ENCODE measurements around the gene FHIT.

Gene FHIT

DNA sequence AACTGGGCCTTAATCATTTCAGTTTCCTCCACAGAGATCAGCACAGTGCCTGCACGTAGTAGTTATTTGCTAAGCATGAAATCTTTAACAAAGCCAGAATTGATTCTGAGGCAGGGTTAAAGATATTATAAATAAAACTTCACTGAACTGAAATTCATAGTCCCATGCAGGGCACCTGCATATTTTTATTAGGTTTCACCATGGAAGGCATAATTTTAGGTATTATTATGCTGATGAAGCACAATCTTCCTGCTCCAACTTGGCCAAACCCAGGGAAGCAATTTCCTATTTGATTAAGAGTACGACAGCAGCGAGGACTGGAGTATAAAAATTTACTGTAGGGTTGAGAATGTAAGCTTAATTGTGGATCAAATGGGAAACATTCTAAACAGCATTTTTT, 1131.0 kb downstream of the FHIT start:
- DNase-seq, result no peak

DNA sequence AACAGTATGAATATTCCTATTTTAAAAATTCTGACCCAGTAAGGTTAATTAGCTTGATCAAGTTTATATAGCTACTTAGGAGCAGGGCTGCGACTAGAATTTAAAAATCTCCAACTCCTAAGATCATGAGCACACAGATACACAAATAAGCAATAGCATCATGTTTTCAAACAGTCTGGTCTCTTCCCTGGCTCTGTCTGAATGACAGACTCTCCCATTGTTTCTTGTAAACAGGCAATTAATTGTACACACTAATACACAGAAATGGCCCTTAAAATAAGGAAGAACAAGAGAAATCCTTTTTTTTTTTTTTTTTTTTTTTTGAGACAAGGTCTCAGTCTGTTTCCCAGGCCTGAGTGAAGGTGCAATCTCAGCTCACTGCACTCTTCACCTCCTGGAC, 1137.1 kb downstream of the FHIT start:
- DNase-seq, result no peak

DNA sequence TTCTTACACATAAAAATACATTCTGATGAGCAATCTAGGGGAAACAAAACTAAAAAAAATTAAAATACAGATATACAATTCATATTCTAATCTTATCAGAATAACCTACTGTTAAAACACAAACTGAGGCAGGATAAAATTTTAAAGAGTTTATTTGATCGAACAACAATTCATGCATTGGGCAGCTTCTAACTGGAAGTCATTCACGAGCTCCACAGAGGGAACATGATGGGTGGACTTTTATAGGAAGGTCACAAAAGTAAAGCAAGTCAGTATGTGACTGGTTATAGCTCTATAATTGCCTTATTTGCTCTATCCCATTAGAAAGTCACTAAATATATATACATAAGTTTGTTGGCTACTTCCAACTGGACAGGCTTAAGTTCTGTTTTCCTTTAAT, 1144.0 kb downstream of the FHIT start:
- DNase-seq, result no peak

DNA sequence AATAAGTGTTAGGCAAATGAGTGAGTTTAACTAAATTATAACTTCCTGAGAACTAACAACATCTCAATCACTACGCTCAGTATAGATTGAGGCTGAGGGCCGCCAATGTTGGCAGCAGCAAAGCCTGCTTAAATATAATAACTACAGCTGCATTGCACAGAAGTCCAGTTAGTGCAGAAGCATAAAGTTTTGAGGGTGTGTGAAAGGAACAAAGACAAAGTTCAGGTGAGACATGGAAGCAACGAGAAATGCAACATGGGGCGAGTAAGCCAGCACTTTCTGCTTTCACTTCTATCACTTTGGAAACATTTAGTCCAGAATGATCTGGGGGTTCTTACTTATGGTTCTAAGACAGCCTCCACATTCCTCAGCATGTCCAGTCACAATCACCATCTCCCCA, 1149.1 kb downstream of the FHIT start:
- no peak for DNase-seq

DNA sequence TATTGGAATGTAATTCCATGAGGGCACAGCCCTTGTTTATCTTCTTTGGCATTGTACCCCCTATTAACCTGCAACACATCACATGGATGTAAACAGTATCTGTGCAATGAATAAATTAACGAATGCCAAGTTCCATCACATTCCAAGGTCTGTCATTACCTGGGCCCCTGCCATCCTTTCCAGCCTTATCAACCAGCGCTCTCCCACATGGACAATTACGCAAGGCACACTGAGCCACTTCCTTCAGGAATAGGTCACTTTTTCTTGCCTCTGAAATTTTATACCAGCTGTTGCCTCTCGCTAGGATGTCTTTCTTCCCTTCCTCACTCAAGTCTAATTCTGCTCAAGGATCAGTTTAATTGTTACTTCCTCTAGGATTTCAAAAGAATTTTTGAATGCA, 1149.6 kb downstream of the FHIT start:
- DNase-seq, result no peak

DNA sequence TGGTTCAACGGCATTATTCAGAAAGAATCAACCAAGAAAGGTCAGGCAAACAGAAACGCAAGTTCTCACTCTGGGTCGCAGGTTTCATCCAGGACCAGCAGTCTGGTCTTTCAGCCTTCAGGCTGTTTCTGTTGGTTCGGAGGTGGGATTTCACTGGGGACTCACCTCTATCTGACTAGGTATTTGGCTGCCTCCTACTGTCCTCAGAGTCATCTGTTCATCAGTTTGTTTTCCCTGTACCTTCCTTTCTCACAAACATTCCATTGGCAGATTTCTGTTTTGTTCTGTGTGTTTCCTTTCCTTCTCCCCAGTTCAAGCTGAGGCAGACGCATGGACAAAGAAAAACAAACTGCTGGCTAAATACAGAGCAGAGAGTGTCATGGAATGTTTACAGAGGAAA, 1154.8 kb downstream of the FHIT start:
- no peak for DNase-seq

DNA sequence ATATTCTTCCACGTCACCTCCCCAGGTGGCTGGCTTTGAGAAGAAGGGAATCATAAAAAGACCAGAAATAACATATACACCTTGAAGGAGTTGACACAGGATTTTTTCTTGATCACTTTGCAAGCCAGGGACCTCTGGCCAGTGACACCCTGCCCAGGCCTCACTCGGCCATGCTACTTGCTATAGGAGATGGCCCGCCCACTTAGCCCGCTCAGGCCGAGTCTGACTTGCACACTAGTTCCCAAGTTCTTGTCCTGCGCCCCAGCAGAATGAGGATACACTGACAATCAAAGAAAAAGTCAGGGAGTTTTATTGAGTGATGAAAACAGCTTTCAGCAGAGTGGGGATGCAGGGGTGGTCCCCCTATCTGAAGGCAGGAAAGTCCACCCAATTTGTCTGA, 1155.3 kb downstream of the FHIT start:
- DNase-seq, result no peak

DNA sequence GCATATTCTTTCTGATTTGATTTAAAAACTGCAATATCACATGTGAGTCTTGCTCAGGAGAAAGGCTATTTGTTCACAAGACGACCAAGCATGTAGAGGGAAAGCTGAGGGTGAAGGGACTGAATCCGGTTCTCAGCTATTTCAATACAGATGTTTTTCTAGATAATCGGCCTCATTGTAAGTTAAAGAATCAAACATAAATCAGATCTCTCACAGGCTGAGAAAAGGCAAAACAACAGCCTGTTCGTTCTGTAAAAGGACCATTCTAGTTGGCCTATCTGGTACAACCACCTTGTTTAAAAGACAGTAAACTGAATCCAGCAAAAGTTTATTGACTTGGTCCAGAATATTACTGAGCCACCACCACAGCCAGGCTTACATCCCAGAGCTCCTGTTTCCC, 1155.7 kb downstream of the FHIT start:
- DNase-seq, result no peak

DNA sequence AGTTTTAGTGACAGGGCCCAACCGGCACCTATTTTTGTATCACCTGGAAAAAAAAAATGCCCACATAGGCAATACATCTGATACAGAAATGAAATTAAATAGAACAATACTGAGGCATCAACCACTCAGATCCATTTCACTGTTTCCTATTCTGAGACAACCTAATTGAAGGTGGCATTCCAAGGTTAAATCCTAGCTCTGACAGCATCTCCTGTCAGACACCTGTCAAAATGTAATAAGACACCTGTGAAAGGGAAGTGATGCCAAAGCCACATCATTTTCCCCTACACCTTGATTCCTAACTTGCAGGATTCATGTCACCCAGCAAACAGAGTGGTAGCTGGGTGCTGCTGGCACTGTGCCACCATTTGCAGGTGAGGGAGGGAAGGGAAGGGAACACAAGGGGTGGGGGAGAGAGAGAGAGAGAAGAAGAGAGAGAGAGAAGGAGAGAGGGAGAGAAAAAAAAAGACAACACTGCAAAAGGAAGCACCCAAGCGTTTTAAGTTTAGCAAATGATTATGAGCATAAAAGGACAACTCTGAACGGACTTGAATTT, 1156.8 kb downstream of the FHIT start:
- DNase-seq, result no peak

DNA sequence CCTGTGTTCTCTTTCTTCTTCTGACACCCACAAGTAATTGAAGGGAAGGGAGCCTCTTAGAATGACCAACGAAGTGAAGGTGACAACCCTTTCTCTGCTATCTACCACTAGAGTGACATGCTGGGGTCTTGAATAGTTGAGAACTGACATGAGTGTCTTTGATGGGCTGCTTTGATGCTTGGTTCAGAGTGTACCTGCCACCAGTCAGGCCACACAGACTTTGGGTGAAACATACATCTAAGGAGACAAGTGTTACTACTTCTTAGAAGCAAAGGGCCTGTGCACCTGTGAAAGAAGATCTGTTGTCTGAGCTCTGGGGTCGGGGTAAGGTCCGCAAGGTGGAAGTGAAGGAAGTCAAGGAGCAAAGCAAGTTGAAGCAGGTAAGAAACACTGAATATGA, 1160.7 kb downstream of the FHIT start:
- no peak for DNase-seq

DNA sequence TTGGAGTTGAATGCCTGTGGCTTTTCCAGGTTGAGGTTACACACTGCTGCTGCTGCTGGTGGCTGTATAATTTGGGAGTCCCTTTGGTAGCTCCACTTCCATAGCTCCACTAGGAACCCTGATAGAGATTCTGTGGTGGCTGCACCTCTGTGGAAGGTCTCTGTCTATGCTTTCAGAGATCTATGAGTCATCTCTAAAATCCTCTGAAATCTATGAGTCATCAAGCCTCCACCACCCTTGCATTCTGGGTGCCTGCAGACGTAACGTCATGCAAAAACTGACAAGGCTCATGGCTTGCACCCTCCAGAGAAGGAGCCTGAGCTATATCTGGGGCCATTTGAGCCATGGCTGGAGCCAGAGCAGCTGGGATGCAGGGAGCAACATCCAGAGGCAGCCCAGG, 1164.4 kb downstream of the FHIT start:
- DNase-seq, result no peak

DNA sequence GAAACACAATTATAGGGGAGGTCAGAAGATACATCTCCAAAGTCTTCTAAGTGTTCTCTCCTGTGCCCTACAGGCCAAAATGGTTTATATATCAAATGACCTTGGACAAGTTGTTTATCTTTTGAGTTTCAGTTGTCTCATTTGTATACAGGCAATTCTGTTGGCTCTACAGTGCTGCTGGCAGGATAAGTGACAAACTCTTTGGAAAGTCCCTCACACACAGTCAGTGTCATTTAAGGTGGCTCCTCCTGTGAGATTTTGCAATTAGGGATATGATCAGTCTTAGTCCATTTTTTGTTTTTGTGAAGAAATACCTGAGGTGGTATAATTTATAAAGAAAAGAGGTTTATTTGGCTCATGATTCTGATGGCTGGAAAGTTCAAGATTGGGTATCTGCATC, 1165.6 kb downstream of the FHIT start:
- no peak for DNase-seq

DNA sequence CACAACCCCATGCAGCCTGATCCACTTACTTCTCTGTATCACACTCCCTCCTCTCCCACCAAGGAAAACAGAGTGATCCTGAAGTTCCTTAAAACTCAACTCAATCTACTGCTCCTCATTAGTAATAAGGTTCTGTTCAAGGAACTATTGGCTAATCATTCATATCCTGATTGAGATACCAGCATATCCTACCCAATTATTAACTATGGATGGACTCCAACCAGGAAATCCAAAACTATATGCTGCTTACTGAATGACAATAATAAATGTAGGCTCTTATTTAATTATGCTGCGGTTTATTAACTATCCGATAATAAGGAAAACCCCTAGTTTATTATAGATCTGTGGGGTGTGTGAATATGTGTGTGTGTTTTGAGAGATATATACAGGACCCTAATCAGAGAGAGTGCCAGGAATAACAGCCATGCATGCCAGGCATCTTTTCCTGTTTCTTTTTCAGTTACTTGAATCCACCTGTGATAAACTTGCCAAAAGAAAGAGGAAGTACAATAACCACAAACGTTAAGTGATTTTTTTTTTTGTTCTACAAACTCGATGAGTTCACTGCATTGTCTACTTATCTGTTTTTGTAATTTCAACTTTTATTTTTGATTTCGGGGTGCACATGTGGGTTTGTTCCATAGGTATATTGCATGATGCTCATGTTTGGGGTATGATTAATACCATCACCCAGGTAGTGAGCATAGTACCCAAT, 1169.7 kb downstream of the FHIT start:
- DNase-seq, result no peak

DNA sequence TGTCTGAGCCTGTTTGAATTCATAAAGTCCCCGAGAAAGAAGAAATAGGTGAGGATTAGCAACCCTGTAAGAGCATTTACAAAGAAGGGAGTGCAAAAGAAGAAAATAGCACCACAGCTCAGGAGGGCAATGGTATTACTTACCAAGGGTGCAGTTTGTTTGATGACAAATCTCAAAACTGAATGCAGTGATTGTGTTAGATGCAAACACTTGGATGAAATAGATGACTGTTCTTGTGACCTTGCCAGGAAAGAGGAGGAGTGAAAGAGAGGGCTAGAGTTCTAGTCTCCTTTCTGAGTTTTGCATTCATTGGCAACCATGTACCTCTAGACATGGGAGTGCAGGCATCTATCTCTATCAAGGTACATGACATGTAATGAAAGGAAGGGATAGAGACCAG, 1170.6 kb downstream of the FHIT start:
- DNase-seq, result no peak

DNA sequence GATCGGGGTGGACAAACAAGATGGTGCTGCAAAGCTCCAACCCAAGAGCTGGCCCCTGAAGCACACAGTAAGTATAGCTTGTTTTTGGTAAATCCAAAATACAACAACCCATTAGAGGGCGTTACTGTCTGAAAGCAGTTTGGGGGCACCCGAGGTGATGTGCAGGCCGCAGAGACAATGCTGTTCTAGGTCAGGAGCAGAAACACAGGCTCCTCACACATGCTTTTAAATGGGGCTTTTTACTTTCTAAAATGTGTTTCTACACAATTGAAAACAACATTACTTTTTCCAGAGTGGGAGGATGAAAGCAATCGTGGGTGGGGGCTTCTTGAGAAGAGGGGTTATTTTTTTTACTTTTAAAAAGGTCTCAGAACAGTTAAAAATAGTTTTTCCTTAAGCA, 1172.2 kb downstream of the FHIT start:
- DNase-seq, result no peak

DNA sequence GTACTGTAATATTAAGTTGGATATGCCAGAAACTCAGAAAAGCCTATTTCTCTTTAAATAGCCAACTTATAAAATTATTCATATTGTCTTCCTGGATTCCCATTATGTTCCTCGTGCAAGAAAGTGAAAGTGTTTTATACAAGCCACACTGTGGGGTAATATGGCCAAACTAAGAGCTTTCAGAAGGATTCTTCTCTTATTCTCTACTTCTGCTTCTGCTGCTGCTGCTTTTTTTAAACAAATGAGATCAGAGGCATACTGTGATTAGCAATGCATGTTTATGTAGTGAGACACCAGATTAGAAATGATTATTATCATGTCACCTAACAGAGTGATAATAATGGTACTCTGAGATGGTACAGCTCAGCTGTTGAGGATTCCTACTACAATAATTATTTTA, 1174.9 kb downstream of the FHIT start:
- DNase-seq, result no peak

DNA sequence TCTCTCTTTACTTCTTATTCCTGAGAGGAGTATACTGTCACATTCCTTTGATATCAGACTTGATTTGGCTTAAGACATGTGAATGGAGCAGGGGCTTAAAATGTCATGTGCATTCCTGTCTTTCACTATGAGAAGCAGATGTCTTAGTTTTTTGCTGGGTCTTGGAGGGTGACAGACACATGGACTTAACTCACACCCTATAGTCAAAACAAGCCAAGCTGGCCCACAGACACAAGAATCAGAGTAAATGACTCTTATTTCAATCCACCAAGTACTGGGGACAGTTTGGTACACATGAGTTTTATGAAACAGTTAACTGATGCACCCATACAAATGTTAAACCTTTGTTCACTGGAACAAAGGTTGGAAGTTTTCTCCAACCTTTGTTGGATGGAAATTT, 1177.3 kb downstream of the FHIT start:
- DNase-seq, result no peak

DNA sequence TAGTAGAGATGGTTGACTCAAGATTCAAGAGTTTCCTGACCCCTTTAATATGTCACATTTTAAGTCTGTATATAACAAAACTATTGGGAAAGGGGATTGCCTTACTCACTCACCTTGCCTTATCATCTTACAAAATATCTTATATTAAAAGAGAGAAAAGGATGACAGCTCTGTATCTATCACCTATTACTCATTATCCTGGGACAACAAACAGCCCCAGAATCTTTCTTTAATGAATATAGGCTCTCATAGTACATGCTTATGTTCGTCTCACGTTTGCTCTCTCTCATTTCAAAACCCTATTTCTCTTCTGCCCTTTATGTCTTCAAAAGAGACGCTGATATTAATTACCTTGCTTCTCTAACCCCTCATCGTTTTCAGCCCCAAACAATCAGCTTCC, 1178.0 kb downstream of the FHIT start:
- no peak for DNase-seq

DNA sequence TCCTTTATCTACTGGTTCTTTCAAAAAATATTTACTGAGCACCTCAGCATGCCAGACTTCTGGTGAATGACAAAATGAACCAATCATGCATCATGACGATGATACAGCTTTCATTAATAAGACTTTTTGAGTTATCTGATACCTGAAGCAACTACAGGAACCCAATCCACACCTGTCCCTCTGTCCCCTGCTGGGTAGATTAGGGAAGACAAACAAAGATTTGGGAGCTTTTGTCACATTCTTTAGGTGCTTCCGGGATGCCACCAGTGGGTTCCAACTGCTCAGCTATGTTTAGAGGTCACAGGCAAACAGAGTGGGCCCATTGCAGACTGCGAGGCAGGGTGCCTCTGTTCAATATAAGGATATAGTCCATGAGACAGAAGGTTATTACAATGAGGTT, 1180.9 kb downstream of the FHIT start:
- no peak for DNase-seq

DNA sequence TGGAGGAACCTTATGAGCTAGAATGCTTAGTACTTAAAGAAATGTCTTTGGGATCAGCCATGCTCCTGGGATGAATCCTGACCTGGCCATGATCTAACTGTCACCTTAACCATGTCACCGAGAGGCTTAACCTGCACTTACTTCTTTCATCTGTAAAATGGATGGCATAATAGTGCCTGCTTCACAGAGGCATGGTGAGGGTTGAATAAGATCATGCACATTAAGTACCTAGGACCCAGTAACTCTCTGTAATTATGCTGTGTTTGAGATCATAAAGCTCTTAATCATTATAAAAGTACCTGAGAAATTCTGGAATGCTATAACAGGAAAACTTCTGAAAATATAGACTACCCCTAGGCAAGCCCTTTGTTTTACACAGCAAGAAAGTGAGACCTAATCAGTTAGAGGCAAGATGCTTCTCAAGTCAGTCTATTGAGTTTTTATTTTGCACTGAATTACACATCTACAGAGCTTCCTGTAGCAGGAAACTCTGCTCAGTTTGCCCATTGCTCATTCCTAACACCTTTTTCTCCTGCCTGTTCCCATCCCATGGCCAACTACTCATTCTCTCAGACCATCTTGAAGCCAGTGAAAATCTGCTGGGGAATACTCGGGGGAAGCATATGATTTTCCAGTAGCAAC, 1185.9 kb downstream of the FHIT start:
- DNase-seq, result no peak

DNA sequence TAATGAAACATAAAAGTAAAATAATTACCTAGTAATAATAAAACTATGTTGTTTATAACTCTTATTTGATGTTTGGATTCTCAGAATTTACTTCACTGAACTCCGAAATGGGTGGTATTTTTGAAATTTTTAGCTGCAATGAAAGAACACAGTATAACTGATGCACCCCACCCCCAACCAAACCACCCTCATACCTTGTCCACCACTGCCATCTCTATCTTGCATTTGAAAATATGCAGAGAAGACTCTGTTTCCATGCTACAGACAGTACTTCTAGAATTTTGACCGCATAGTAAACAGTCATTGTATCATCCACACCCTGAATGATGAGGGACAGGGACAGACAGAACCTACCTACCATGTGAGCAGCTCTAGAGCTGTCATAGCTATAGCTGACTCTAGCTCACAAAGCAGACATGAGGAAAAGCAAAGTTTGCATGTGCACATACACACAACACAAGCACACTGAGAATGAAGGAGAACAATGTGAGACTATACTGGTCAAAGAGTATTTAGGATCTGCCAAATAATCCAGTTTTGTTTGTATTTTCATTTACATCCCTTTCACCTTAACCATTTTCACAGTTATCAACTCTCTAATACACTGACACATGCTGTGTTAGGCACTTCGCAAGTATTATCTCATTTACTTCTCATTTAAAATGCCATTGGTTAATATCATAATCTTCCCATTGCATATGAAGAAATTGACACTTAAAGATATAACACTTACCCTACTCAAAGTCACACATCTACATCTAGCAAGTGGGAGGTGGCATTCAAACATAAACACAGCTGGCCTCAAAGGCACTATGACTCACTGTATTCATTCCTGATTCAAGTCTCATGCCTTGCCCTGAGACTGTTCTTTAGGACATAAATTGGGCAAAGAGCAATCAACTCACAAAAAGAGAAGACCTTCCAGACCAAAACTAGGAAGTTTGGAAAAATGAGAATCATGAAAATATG, 1186.8 kb downstream of the FHIT start:
- no peak for DNase-seq

DNA sequence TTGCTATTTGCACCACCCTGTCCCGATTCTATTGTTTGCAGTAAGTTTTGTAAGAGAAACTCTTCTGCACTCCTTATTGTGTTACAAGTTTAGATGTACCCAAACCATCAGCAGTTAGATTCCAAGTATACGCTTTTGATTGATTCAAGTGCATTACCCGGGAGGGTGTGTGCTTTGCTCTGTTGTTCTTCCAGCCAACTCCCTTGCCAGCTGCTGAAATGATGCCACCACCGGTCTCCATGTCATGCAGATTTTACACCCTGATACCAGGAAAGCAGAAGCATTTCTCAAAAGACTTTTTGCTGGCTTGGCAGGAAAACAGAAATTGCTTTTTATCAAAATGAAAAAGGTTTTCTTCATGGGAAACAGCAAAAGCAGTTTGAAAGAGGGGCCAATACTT, 1194.8 kb downstream of the FHIT start:
- DNase-seq, result no peak

DNA sequence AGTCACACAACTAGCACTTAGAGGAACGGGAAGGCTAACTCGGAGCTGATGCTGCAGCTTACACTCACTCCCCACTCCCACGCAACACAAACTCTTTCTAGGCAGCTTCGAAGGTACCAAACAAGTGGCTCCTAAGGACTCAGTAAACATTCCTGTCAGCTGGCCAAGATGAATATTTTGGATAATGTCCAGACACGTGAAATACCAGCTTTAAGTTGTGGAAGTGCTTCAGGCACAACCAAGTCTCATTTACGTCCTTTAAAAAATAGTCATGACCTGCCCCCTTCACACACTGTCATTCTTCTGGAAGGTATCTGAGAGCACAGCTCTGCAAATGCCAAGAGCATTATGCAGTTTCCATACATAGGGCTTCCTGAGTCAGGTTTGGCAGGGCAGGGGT, 1195.5 kb downstream of the FHIT start:
- no peak for DNase-seq

Measured in NCI-H1048 (cell line).